ENCODE results near the gene P3H2.

DNA sequence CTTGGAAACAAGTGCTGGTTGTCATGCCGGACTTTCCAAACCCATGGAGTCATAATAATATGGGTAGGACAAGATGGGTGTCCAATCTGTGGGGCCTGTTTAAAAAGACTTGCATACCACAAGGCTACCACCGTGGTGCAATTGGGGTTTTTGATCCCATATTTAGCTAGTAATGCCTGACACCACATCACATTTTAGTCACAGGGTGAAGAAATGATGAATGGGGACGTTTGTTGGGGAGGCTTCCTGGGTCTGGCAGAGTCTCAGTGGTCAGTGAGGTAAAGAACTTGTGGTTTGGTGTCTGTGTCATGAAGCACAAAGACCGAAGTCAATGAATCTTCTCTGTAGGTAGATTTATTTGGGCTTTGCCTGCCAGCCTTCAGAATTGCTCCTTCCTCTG is 31.0 kb downstream of the P3H2 start:
- TF ChIP-seq SRF (CRISPR knock-in tag; IDR thresholded peaks at IDR 0.05) (no peak), HOXB6 (CRISPR knock-in tag; IDR thresholded peaks at IDR 0.05; ENCODE audit: borderline replicate concordance) (no peak), SP2 (IDR thresholded peaks at IDR 0.05; ENCODE audit: extremely low read depth, low read depth, low read length, poor library complexity, severe bottlenecking) (no peak), MTF1 (CRISPR knock-in tag; IDR thresholded peaks at IDR 0.05; ENCODE audit: borderline replicate concordance) (no peak), GATA2 (CRISPR knock-in tag; IDR thresholded peaks at IDR 0.05) (no peak)
